NCI-H146 treated with DMSO at 0.1 percent for 48 hours (cell line): ENCODE results near the gene CNNM4.

ENCODE experiments used
- DNase-seq: peaks from one replicate; lab custom pipeline; 2025; ENCODE audit not compliant: unreplicated experiment; lab: John Stamatoyannopoulos, UW

Gene CNNM4

DNA sequence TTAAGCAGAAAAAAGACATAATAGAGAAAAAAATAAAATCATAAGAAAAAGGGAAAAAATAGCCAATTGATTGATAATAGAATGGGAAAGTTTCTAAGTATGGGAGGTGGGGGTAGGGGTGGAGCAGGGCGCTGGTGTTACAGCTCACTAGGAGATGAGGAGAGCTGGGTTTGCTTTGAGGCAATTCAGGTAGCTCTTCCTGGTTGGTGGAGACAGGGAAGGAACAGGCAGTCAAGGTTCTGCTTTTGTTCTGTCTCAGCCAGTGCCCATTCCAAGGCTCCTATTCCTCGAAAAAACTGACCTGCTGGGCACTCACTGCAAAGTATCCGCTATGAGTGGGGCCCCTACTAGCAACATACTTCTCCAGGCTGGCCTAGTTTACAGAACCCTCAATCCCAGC lies 1.7 kb upstream of the CNNM4 start:
- DNase-seq = no peak

DNA sequence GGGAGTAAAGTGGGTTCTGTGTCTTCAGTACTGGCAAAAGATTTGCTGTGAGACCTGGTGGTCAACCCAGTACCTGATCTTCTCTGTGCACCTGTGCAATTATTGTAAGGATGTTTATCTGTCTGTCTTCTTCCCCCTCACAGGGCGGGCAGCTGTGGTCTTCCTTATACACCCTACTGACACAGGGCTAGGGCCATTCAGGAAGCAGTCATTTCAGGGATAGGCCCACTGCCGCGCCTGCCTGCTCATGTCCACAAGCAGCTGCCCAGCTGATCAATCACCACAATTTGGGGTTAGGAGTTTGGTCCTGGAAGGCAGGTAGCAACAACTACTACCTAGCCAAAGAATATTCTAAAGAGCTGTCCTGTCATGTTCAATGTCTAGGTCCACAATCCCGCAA lies 1.2 kb upstream of the CNNM4 start:
- DNase-seq = no peak

DNA sequence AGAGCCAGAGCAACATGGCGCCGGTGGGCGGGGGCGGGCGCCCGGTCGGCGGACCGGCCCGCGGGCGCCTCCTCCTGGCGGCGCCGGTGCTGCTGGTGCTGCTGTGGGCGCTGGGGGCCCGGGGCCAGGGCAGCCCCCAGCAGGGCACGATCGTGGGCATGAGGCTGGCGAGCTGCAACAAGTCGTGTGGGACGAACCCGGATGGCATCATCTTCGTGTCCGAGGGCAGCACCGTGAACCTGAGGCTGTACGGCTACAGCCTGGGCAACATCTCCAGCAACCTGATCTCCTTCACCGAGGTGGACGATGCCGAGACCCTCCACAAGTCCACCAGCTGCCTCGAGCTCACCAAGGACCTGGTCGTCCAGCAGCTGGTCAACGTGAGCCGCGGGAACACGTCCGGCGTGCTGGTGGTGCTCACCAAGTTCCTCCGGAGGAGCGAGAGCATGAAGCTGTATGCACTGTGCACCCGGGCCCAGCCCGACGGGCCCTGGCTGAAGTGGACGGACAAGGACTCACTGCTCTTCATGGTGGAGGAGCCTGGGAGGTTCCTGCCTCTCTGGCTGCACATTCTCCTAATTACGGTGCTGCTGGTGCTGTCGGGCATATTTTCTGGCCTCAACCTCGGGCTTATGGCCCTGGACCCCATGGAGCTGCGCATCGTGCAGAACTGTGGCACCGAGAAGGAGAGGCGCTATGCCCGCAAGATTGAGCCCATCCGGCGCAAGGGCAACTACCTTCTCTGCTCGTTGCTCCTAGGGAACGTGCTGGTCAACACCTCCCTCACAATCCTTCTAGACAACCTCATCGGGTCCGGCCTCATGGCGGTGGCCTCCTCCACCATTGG lies 507 bp downstream of the CNNM4 start:
- no peak for DNase-seq

DNA sequence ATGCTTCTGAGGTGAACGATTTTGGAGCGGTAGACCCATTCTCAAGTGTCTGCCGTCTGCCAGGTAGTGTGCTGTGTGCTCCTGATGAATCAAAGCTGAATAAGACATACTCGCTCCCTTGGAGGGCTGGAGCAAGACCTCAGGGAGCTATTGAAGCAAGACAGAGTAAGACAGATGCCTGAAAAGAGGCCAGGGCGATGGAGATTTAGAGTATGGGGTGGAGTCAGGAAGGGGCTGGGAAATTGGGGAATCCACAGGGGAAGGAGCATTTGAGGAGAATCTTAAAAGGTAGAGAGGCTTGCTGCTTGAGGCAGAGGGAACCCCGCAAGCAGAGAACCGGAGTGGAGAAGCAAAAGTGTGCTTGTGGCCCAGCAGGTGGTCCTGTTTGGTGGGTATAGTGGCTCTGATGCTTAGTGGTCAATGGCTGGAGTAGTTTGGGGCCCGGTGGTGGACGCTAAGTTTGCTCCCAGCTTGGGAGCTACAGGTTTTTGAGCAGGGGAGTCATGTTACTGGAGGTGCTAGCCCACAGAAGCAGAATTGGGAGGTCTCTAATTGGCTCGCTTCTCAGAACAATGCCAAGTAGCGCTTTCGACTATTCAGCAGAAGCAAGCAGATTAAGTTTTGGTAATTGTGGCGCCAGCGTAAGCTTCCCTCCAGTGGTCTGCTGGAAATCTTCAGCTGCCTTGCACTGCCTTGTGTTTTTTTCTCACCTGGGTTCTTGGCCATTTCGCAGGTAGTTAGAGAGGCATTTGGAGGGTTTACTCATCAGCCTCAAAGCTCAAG lies 2.0 kb downstream of the CNNM4 start:
- no peak for DNase-seq

DNA sequence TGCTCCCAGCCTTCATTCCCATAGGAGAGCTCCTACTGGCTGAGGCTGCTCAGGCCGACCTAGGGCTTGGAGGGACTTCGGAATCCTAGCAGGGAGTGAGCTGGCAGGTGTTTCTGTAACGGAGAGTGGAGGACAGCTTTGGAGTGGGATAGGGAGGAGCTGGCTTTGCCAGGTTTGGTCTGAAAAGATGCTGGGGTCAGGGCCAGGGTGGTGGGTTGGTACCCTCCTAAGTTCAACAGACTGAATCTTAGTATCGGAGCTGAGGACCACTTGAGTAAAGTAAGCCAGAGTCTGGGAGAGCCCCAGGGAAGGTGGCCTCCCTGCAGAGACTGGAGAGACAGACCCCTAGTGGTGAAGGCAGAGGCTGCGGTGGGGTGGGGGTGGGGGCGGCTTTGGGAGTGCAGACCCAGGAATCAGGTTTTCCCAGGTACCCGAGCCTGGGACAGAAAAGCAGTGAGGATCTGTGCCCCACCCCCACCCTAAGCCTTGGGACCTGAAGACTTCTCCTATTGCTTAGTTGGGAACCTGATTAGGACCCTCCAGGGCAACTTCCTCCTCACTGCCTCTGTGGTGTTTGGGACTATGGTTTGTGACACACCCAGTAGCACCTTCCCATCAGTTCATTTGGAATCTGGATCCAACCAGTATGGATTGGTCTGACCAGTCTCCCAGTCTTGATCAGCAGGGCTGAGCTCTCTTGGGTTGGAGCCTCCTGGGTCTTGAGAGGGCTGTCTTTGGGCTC lies 3.0 kb downstream of the CNNM4 start:
- DNase-seq = no peak

DNA sequence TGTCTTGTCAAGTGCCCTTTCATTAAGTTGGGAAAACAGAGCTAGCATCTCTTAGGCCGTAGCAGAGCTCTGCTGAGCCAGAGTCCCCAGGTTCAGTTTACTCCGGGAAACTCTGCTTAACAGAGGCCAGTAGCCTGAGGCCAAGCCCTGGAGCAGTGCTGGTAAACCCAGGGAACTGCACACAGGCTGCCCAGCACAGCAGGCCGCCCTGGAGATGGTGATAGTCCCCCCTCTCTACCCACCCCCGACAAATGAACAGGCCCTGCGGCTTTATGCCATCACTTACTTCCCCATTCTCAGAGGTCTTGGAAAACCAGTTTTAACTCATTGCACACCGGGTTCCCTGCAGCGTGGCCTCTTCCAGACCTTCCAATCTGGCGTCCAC lies 3.5 kb downstream of the CNNM4 start:
- no peak for DNase-seq

DNA sequence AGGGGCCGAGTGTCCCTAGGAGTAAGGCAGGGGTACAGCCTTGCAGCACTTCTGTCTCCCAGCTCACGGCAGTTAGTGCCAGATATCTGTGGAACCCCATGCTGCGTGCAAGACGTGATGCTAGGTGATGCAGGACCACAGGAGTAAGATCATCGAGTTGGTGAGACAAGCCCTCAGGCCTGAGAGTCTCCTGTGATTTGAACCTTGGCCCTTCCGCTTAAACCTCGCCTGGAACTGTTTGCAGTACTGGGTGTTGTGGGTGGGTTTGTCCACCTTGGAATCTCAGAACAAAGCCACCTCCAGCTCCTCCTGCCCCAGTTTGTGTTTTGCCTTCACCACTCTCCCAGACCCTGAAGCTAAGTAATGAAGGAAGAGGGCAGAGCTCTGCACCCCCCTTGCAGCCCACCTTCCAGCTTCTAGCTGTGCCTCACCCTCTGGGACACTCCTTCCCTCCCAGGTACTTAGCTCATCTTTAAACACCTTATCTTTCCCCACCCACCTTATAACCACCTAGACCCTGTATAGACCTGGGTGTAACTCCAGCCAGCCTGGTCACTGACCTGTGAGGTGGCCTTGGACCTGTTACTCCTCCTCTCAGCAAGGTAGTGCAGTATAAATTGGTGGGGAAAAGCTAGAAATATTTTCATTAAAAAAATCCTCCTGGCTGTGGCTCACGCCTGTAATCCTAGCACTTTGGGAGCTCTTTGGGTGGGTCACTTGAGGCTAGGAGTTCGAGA lies 6.6 kb downstream of the CNNM4 start:
- DNase-seq = no peak

DNA sequence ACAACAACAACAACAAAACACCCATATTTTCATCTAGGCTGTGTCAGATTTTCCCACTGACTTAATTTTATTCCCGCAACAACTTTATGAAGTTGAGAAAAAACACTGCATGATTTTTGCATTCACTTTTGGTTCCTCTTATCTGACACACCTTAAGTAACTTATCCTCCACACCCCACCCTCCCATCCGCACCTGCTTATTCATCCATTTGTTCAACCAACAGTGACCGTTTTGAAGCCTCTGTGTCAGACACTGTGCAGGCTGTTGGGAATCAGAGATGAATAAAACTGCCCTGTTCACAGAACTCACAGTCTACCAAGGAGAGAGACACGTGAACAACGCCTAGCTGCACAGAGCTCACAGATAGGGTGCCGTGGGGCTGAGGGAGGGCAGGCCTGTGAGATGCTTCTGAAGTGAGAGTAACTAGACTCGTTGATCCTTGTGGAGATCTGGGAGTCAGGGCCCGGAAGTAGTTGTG lies 7.4 kb downstream of the CNNM4 start:
- no peak for DNase-seq

DNA sequence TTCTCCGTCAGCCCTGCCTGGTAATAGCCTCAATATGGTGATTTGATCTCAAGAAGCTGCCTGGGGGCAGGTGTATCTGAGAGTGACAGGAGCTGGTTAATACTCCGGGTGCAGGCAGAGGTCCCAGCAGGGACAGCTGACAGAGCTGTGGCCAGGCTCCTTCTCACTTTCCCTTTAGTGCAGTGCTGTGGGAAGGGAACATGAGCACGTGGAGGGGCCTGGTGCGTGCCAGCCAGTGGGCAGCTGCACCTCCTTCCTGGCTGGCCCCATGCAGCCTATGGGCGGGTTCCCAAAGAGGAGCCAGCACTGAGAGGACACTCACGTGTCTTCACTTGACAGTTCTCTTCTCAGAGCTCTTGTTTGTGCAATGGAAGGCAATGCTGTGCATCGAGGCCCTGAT lies 9.1 kb downstream of the CNNM4 start:
- DNase-seq = no peak

DNA sequence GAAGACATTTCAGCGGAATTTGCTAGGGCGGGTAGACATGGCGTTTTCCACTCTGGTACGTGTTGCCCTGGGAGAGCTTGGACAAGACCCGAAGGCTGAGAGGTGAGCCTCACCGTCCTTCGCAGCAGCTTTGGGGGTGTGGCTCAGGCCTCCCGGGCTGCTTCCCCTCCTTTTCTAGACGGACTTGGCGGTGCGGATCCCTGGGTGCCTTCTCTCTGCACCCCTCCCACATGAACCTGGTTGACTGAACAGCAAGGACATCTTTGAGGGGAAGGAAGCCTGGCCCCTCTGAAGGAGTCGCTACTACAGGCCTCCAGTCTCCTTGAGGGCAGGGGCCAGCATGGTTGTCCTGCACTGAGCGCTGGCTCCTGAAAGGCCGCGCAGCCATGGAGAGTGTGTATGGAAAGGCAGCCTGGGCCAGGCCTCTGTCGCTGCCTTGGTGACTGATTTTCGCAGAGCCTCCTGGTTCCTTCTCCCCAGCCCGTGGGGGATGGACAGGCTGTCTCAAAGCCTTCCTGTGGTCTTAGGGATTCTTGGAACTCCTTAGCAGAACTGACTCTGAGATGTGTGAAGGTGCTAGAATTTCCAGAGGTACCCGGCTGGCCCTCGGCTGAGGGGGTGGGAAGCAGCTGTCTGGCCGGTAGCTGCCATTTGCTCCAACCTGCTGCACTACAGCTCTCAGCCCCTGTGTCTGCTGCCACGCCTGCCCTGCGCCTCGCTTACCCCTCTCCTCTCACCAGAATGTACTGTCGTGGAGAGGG lies 9.9 kb downstream of the CNNM4 start:
- no peak for DNase-seq

DNA sequence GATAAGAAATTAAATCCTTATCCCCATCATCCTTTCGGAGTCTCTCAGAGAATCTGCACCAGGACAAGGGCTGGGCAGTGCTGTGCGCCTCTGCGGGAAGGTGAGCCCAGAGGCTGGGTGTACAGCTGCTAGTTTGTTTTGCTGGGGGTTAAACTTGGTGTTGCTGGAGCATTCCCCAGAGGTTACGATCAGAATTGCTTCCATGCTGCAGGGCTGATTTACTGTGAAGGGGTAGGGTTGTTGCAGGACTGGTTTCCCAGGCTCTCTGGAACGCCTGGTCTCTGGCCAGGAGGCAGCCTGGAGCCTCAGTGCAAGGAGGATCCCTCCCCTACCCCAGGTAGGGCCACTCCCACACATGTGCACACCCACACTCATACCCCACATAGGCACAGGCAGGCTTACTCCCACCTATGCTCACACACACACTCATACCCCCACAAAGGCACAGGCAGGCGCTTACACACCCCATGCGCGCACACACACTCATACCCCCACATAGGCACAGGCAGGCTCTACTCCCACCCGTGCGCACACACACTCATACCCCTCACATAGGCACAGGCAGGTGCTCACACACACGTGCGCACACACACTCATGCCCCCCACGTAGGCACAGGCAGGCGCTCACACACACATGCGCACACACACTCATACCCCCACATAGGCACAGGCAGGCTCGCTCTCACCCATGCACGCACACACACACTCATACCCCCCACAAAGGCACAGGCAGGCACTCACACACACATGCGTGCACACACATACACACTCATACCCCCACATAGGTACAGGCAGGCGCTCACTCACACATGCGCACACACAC lies 11.3 kb downstream of the CNNM4 start:
- no peak for DNase-seq

DNA sequence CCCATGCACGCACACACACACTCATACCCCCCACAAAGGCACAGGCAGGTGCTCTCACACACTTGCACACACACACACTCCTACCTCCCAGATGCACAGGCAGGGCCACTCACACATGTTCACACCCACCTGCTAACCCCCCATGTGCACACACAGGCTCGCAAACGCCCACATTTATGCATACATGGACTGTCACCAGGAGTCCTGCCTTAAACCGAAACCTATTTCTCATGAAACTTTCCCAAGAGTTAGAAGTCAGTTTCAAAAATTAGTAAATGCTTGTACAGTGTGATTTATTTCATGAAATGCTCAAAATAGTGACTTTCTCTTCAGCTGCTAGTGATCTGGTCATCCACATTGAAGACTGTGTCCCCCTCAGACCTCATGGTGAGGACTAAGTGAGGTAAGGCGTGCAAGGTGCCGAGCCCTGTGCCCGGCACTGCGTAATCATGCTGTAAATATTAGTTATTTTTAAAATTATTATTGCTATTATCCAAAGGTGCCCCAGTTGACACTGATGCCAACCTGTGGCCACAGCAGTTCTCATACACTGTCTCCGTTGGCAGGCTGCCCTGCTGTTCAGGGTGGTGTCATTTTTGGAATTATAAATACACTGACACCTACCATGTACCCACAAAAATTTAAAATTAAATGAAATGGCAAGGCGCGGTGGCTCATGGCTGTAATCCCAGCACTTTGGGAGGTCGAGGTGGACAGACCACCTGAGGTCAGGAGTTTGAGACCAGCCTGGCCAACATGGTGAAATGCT lies 12.4 kb downstream of the CNNM4 start:
- DNase-seq = no peak

DNA sequence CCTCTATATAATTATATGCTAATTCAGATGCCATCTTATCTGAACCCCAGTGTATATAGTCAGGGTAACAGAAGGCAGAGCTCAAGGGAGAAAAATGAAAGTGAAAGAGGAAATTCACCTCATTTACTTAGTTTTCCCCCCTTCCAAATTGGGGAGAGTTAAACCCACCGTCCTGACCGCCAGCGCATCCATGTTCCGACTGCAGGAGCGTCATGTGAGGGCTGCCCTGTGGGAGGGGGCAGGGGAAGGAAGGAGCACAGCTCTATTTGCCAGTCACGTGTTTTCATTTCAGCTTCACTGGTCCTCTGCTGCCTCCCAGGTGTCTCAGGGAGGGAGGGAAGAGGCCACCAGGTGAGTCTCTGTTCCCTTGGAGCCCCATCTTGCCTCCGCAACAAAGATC lies 13.2 kb downstream of the CNNM4 start:
- DNase-seq = no peak

DNA sequence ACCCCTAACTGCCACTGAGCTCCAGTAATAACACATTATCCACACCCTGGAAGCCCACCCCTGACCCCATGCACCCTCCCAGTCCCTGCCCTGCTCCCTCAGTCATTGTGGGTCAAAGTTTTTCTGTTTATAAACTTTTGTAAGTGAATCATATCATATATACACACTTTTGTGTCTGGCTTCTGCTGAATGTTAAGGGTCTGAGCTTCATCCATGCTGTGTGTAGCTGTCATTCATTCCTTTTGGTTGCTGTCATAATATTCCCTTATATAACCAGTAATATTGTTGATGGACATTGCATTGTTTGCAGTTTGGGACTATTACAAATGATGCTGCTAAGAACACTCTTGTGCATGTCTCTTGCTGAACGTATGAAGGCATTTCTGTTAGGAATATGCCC lies 14.5 kb downstream of the CNNM4 start:
- no peak for DNase-seq

DNA sequence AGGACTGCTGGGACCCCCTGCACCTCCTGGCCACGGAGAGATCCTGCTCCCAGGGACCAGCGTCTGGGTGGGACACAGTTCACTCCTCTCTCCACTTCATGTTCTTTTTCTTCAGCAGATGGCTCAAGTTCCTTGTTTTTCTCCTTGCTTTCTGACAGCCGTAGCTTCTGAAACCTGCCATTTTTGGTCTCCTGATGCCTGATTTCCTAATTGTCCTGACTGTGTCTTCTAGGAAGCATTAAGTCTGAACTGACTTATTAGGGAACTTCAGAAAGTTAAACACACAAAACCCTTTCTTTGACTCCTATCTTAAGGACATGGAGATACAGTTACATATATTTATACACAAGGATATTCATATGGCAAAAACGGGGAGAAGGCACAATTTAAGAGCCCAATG lies 22.7 kb downstream of the CNNM4 start:
- no peak for DNase-seq

DNA sequence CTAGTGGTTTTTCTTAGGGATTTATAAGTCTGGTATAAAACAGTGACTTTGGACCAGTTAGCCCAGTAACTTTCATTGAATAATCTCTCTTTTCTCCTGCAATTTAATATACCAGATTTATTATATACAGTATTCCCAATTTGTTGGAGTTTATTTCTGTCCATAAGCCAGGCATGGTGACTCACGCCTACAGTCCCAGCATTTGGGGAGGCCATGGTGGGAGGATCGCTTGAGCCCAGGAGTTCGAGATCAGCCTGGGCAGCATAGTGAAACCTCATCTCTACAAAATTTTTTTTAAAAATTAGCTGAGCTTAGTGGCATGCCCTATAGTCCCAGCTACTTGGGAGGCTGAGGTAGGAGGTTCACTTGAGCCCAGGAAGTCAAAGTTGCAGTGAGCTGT lies 26.7 kb downstream of the CNNM4 start:
- DNase-seq = no peak

DNA sequence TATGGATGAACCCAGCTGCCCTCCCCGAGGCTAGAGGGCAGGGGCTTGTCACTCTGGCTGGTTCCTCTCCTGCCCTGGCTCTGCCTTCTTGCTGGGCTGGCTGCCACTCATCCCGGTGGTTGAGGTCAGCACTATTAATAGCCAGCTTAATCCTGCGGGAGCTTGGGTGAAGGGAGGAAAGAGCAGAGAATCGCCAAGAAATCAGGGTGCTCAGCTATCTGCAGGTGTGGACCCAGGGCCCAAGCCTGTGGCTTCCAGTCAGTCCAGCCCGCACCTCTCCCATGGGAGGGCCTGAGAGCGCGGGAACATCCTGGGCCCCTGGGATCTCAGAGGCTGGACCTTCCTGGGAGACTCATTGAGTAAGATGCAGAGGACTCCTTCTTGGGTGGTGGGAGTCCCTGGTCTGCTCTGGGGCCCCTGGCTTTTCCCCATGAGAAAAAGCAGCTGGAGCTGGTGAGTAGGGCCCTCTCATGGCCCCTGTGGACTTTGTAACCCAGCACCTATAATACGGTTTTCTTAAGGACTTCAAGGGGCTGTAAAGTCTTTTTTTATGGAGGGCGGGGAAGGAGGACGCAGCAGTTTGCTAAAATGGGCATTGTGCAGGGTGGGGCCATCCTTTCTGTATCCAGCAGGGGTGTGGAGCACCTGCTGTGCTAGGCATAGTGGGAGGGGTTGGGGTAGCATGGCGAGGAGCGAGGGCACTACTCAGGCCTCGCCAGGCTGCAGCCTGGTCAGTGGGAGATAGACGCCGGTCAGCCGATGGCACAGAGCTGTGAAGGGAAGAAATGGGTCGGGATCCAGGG lies 27.9 kb downstream of the CNNM4 start:
- no peak for DNase-seq

DNA sequence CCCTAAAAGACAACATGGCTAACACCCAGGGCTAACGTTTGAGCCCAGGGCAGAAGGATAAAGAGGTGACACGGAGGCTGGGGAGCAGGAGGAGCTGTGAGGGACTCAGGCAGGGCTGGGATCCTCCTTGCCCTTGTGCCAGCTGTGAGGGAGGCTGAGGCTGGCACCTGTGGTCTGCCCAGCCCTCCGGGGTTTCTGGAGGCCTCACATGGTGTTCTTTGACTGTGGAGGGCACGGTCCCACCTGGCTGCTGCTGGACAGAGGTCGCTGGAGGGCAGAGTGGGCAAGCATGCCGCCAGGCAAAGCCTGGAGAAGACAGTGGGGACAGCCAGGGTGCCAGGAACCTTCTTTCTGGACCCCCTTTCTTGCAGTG lies 28.5 kb downstream of the CNNM4 start:
- no peak for DNase-seq
